Upper lobe of left lung (tissue), 6 donors: ENCODE measurements around the gene STIM2. TPM values are rescaled to one million over a fixed set of nuclear protein-coding genes. Genes with fewer than 3 reads are reported as not detected.

ENCODE experiments used
- ATAC-seq, 2 donors: fragments of 200-7000 bp; cut with Tn5 transposase; one replicate each; pipeline ENCODE4 v1.9.1; 2022; ENCODE audit warnings: mild to moderate bottlenecking in 2 of 2, moderate library complexity in 2 of 2; ENCODE audit not compliant: low FRiP score in 2 of 2
- DNase-seq, 2 donors: peaks; one replicate each; pipeline ENCODE4 v3.0.0-alpha.2; 2019 to 2020
- H3K27ac ChIP-seq, 4 donors: fragments of 200-600 bp; sonication (generic); one replicate each; pipeline ENCODE4 v1.5.1; 2016 to 2019
- H3K27me3 ChIP-seq, 4 donors: fragments of 200-600 bp; sonication (generic); one replicate each; pipeline ENCODE4 v1.5.1; 2017 to 2019
- H3K36me3 ChIP-seq, 4 donors: fragments of 200-600 bp; sonication (generic); one replicate each; pipeline ENCODE4 v1.5.1; 2016 to 2019
- H3K4me1 ChIP-seq, 4 donors: fragments of 200-600 bp; sonication (generic); one replicate each; pipeline ENCODE4 v1.5.1; 2018 to 2019
- H3K4me3 ChIP-seq, 4 donors: fragments of 200-600 bp; sonication (generic); one replicate each; pipeline ENCODE4 v1.5.1; 2017 to 2019; ENCODE audit warnings: mild to moderate bottlenecking in 2 of 4, moderate library complexity in 1 of 4
- H3K9me3 ChIP-seq, 4 donors: fragments of 200-600 bp; sonication (generic); one replicate each; pipeline ENCODE4 v1.5.1; 2018 to 2019
- CTCF ChIP-seq, 6 experiments: fragments of 450-650 bp in 4 of 6; fragments of 200-600 bp in 2 of 6; sonication (generic) in 2 of 6; IDR thresholded peaks; one replicate each; pipeline ENCODE4 v1.5.1; 2016 to 2019; ENCODE audit warnings: antibody characterized with exemption in 6 of 6
- EP300 ChIP-seq, 4 donors: sonication (generic); formaldehyde crosslinking; IDR thresholded peaks; one replicate each; pipeline ENCODE4 v1.5.1; 2017; ENCODE audit warnings: antibody characterized with exemption in 4 of 4, control low read depth in 2 of 4
- POLR2A ChIP-seq, 4 donors: fragments of 450-650 bp; IDR thresholded peaks; one replicate each; pipeline ENCODE4 v1.5.1; 2016 to 2017; ENCODE audit warnings: antibody characterized with exemption in 4 of 4, mild to moderate bottlenecking in 2 of 4
- POLR2AphosphoS5 ChIP-seq, 2 donors: sonication (generic); formaldehyde crosslinking; IDR thresholded peaks; one replicate each; pipeline ENCODE4 v1.5.1; 2017; ENCODE audit warnings: antibody characterized with exemption in 2 of 2
- WGBS, 2 donors: methylation state at CpG; one replicate each; pipeline ENCODE4 v1.1.5; 2017 to 2018; 5-methylcytosine and 5-hydroxymethylcytosine counted together
- total RNA-seq, 6 donors: library from RNA; depleted of rRNA in 4 of 6; stranded (reverse); fragments of >200 nt in 4 of 6; gene quantifications; one replicate each; pipeline versions ENCODE4 v1.1.0 to v1.2.1, GENCODE V29; 2016 to 2021
- donor health status: DM: no; HTN: no; CAD: no; lungs with moderate emphysema.
- donor health status: DM: no; HTN: yes; CAD: no; lungs with severe emphysema.

Gene STIM2
- total RNA-seq, 6 donors from 2014 or later = 21.6 to 54.3 (median 37.8) TPM

- Histone ChIP-seq H3K27me3 (no peaks in the 10 kb centered on the region), H3K27ac (peak overlapping the region in 3 of 4 donors; percentile 33 to 49 (median 44)), H3K4me1 (peaks cover 14 to 27% (median 16%) of the 10 kb centered on the region in 4 donors), H3K4me3 (no peak overlapping the region), H3K36me3 (no peaks in the 10 kb centered on the region), H3K9me3 (no peaks in the 10 kb centered on the region)
- ATAC-seq = no peak
- no peak for DNase-seq
- 73 to 77% methylated on average over 7 of the region's 7 CpGs for WGBS, 2 donors
- TF ChIP-seq POLR2AphosphoS5 (IDR thresholded peaks at IDR 0.05) = no peak
- no peak for TF ChIP-seq EP300 (IDR thresholded peaks at IDR 0.05)
- no peak for TF ChIP-seq POLR2A (IDR thresholded peaks at IDR 0.05)
- TF ChIP-seq CTCF (IDR thresholded peaks at IDR 0.05) = no peak
These were observed 47.3 kb downstream of the STIM2 start for GRCh38 chr4:26907731-26908599.

GRCh38 chr4:26909369-26909768, 48.7 kb downstream of the STIM2 start:
- no peaks in the 10 kb centered on the region for H3K9me3 ChIP-seq
- no peaks in the 10 kb centered on the region for H3K27me3 ChIP-seq
- ATAC-seq (no peak), DNase-seq (no peak)
- WGBS, 2 donors = 75 to 79% methylated on average over 5 of the region's 5 CpGs
- H3K27ac ChIP-seq = no peak overlapping the region
- H3K36me3 ChIP-seq = no peaks in the 10 kb centered on the region
- H3K4me1 ChIP-seq = peaks cover 14 to 31% (median 17%) of the 10 kb centered on the region in 4 donors
- TF ChIP-seq CTCF (IDR thresholded peaks at IDR 0.05) (no peak), POLR2A (IDR thresholded peaks at IDR 0.05) (no peak), POLR2AphosphoS5 (IDR thresholded peaks at IDR 0.05) (no peak), EP300 (IDR thresholded peaks at IDR 0.05) (no peak)
- H3K4me3 ChIP-seq = no peak overlapping the region

GRCh38 chr4:26911254-26911653, 50.6 kb downstream of the STIM2 start:
- Histone ChIP-seq H3K36me3 (no peaks in the 10 kb centered on the region), H3K27ac (no peak overlapping the region), H3K4me1 (peaks cover 14 to 37% (median 17%) of the 10 kb centered on the region in 4 donors), H3K9me3 (no peaks in the 10 kb centered on the region), H3K27me3 (no peaks in the 10 kb centered on the region), H3K4me3 (no peak overlapping the region)
- TF ChIP-seq POLR2AphosphoS5 (IDR thresholded peaks at IDR 0.05) = no peak
- no peak for TF ChIP-seq POLR2A (IDR thresholded peaks at IDR 0.05)
- no peak for TF ChIP-seq EP300 (IDR thresholded peaks at IDR 0.05)
- TF ChIP-seq CTCF (IDR thresholded peaks at IDR 0.05) = no peak
- ATAC-seq (no peak), DNase-seq (no peak)

- Histone ChIP-seq H3K4me3 (no peak overlapping the region), H3K9me3 (no peaks in the 10 kb centered on the region), H3K4me1 (peaks cover 12 to 37% (median 17%) of the 10 kb centered on the region in 4 donors), H3K27me3 (no peaks in the 10 kb centered on the region), H3K27ac (no peak overlapping the region), H3K36me3 (no peaks in the 10 kb centered on the region)
- no peak for DNase-seq
- no peak for TF ChIP-seq POLR2AphosphoS5 (IDR thresholded peaks at IDR 0.05)
- TF ChIP-seq CTCF (IDR thresholded peaks at IDR 0.05) = no peak
- no peak for TF ChIP-seq POLR2A (IDR thresholded peaks at IDR 0.05)
- TF ChIP-seq EP300 (IDR thresholded peaks at IDR 0.05) = no peak
- WGBS, 2 donors = 77 to 86% methylated on average over 6 of the region's 6 CpGs
- no peak for ATAC-seq
These were observed 51.4 kb downstream of the STIM2 start for GRCh38 chr4:26912069-26912468.
